Stimulated activated naive CD8-positive, alpha-beta T cell treated with anti-CD3 and anti-CD28 coated beads, Interleukin-15, Interleukin-2, amounts not matched to agents 100 U/mL and 50 U/mL, for 24 hours (primary cell): Measurements from ENCODE around the gene ATP13A3.
"Not testable (repeated sequence)": the region's sequence is repeated elsewhere in the genome, so short reads cannot be mapped to it uniquely, and the experiment has no call there.

ENCODE experiments used
- ATAC-seq: fragments of 150-1000 bp; cut with Tn5 transposase; one replicate; pipeline ENCODE4 v1.10.0; 2021
- DNase-seq: peaks from one replicate; pipeline ENCODE4 v3.0.0; 2021

Gene ATP13A3

DNA sequence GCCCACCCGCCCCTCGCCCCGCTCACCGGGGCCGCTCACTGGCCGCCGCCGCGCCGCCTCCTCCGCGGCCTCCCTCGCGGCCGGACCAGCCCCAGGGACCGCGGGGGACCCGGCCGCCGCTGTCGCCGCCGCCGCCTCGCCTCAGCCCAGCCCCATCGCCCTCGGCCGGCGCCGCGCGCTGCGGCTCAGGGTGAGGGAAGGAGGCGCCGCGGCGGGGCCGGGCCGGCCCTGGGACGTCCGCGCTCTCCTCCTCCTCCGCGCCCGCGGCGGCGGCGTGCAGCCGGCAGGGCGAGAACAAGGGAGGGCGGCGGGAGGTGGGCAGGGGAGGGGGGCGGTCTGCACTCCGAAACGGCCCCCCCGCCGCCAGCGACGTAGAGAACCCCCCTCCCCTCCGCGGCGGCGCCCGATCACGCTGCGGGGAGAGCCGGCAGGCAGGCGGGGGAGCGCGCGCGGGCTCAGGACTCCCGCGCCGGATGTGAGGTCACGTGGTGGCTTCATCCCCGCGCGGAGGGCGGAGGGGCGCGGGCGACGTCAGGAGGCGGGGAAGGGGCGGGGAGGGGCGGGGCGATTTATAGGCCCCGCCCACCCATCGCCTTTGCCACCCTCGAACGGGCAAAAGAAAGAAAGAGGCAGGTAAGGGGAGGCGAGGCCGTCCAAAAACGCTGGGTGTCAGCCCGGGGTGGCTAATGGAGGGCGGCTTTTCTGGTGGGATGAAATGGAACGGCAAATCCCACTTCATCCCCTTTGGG is at the start of gene ATP13A3:
Gene ATP13A3 (minus strand): TSS at position 463 of the 749 bp plus-strand sequence. CDS start 24,812 bp downstream, outside the sequence.
- ATAC-seq (peak; percentile 82), DNase-seq (peak; percentile 89)

DNA sequence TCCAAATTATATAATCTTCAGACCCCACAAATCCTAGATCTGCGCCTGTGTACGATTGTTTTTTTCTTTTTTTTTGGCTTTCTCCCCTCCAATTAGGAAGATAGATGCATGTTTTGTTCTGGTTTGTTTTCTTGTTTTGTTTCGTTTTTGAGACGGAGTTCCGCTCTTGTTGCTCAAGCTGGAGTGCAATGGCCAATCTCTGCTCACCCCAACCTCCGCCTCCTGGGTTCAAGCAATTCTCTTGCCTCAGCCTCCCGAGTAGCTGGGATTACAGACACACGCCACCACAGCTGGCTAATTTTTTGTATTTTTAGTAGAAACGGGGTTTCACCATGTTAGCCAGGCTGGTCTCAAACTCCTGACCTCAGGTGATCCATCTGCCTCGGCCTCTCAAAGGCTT is 48.4 kb upstream of the ATP13A3 start:
- not testable (repeated sequence) for DNase-seq, ATAC-seq

DNA sequence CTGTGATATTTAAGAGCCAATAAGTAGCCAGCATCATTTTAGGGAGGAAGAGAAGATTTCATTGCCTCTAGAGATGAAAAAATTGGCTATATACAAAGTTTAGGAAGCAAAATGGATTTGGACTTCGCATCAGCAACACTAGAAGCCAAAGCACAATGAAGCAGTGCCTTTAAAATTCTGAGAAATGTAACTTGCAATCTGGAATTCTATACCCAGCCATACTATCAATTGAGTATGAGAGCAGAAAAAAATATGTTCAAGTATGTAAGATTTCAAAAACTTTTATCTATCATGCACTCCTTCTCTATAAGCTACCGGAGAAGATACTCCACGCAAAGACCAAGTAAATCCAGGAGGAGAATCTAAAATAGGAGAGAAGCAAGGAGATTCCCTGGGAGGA is 47.4 kb upstream of the ATP13A3 start:
- ATAC-seq (no peak), DNase-seq (no peak)

DNA sequence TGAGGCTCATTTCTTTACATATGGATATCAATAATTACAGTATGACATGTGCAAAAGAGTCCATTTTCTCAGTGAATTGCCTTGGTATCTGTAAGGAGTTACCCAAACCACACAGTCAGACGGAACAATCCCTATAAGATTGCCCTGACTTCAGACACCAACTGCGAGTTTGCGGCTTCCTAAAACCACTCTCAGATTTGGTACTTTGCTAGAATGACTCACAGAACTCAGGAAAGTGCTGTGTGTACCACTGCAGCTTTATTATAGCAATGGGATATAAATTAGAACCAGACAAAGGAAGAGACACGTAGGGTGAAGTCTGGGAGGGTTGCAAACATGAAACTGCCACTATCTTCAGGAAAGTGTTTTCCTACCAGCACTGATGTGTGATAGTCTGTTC is 45.8 kb upstream of the ATP13A3 start:
- no peak for DNase-seq
- ATAC-seq = no peak

DNA sequence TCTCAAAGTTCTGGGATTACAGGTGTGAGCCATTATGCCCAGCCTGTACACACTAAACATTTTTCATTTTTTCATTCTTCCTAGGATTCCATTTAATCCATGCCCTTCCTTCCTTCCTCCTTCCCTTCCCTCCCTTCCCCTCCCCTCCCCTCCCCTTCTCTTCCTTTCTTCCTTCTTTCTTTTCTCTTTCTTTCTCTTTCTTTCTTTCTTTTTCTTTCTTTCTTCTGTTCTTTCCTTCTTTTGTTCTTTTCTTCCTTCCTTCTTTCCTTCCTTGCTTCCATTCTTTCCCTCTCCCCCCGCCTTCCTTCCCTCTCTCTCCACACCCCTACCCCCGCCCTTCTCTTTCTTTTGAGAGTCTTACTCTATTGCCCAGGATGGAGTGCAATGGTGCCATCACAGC is 40.9 kb upstream of the ATP13A3 start:
- no peak for ATAC-seq
- DNase-seq = no peak

DNA sequence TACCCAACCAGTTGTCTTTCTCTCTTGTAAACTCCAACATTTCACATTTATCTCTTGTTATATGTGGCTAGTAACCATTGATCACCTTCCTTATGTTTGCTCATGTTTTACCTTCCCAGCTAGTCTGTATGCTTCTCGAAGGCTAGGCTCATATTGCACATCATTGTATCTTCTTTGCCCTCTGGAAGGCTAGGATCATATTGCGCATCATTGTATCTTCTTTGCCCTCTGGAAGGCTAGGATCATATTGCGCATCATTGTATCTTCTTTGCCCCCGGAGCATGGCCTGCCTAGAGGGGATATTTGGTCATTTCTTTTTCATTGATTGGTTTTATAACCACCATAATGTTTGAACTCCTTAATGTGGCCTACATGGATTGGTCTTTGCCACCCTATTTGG is 39.4 kb upstream of the ATP13A3 start:
- ATAC-seq = no peak
- no peak for DNase-seq

DNA sequence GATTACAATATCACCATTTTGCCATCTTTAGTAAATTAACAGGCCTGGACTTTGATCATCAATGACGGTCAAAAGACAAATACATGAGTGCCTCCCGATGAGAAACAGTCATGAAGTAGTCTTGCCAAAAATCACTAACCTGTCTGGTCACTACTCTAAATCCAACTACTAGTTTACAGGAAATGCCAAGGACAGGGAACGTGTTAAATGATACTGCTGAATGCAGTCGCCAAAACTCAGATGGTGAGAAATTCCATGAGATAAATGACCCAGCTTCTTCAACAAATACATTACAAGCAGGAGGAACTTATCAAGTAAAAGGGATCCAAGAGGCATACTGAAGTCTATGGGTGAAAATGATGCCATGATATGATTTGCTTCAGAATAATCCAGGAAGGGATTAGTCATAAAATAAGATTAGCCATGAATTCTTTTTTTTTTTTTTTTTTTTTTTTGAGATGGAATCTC is 35.8 kb upstream of the ATP13A3 start:
- ATAC-seq = no peak
- DNase-seq = no peak

DNA sequence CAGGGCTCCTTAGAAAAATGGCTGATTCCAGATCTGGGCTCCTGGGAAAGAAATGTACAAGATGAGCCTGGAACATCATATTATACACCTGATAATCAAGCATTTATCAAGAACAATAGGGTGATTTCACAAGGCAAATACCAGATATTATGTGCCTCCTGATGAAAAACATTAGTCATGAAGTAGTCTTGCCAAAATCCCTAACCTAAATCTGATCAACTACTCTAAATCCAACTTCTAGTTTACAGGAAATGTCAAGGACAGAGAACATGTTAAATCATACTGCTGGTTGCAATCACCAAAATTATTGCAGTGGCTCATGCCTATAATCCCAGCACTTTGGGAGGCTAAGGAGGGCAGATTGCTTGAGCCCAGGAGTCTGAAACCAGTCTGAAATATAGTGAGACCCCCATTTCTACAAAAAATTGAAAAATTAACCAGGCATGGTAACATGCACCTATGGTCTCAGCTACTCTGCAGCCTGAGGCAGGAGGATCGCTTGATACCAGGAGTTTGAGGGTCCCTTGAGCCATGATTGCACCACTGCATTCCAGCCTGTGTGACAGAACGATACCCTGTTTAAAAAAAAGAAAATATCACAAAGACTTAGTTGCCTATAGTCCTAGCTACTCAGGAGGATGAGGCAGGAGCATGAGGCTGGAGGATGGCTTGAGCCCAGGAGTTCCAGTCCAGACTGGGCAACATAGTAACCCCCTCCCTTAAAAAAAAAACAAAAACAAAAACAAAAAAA is 34.9 kb upstream of the ATP13A3 start:
- ATAC-seq = no peak
- no peak for DNase-seq

DNA sequence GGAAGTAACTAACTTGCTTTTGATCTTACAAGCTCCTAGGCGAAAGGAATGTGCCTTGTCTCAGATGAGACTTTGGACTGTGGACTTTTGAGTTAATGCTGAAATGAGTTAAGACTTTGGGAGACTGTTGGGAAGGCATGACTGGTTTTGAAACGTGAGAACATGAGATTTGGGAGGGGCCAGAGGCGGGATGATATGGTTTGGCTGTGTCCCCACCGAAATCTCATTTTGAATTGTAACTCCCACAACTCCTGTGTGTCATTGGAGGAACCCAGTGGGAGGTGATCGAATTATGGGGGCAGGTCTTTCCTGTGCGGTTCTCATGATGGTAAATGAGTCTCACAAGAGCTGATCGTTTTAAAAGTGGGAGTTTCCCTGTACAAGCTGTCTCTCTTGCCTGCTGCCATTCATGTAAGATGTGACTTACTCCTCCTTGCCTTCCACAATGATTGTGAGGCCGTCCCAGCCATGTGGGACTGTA is 33.9 kb upstream of the ATP13A3 start:
- DNase-seq = peak; percentile 66
- peak; percentile 82 for ATAC-seq

DNA sequence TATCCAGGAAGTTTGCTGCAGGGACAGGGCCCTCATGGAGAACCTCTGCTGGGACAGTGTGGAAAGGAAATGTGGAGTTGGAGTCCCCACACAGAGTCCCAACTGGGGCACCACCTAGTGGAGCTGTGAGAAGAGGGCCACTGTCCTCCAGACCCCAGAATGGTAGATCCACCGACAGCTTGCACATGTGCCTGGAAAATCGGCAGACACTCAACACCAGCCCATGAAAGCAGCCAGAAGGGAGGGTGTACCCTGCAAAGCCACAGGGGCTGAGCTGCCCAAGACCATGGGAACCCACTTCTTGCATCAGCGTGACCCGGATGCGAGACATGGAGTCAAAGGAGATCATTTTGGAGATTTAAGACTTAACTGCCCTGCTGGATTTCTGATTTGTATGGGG is 33.4 kb upstream of the ATP13A3 start:
- not testable (repeated sequence) for ATAC-seq, DNase-seq

DNA sequence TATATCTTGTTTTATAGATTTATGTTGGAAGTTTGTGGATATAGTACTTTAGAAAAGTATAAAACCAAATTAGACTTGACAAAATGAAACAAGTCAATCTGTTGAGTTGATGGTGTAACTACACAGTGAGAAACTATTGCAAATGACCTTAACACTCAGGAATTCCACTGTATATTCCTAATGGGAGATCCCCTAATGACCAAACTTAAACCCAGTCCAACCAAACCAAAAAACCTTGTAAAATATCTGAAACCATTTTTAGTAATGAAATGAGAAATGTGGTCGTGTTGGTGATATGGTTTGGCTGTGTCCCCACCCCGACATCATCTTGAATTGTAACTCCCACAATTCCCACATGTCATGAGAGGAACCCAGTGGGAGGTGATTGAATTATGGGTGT is 31.9 kb upstream of the ATP13A3 start:
- DNase-seq (no peak), ATAC-seq (peak; percentile 44)

DNA sequence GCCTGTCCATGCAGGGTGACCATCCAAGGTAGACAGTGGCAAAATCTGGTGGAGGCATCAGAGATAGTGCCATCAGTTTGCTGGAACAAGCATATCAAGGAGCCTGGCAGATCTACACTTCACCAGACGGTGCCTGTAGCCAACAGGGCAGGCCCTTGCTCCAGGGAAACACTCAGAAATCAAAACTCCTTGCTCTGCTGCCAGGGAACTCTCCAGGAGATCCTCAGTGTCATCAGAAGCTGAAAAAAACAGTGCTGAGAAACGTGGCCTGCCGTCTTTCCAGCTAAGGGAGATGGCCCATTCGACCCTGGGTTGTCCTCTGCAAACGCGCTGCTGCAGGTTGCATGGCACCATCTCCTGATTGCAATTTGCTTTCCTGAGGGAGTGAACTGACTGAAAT is 30.5 kb upstream of the ATP13A3 start:
- no peak for DNase-seq
- ATAC-seq = no peak

DNA sequence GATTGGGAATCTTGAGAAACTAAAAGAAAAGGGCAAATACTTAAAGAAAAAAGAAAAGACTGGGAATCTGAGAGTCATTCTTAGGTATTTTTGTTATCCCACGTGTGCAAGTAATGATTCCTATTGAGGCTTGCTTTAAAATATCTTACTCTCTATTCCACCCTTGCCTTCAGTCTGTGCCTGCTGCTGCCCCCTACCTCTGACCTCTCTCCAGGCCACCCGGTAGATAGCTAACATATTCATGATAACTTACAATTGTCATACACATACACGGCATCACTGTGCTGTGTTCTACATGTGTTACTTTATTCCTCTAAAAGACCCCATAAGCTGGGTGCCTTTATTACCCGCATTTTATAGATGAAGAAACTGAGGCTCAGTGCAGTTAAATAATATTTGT is 27.8 kb upstream of the ATP13A3 start:
- DNase-seq = no peak
- ATAC-seq = no peak

DNA sequence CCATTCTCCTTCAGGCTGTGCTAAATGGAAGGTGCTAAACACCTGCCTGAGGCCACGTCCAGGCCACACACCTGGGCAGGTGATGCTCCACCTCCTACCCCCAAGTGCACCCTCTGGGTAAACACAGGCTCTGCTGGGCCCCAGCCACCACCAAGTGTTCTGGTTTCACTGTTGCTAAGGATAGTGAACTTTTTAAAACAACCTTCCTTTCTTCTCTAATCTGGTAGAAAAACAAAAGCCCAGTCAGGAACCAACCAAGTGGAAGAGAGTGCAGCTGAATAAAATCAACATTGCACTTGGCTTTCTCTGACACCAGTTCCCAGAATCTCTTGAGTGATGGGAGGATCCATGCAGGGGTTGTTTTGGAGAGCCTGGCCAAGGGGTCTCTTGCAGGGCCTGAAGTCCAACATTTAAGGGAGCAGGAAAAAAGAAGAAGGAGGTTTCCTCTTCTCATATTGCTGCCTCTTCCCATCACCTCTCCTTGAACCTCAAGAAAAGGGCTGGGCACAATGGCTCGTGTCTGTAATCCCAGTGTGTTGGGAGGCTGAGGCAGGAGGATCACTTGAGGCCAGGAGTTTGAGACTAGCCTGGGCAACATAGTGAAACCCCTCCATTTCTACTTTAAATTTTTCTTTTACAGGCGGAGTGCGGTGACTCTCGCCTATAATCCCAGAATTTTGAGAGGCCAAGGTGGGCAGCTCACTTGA is 26.2 kb upstream of the ATP13A3 start:
- ATAC-seq (no peak), DNase-seq (no peak)

DNA sequence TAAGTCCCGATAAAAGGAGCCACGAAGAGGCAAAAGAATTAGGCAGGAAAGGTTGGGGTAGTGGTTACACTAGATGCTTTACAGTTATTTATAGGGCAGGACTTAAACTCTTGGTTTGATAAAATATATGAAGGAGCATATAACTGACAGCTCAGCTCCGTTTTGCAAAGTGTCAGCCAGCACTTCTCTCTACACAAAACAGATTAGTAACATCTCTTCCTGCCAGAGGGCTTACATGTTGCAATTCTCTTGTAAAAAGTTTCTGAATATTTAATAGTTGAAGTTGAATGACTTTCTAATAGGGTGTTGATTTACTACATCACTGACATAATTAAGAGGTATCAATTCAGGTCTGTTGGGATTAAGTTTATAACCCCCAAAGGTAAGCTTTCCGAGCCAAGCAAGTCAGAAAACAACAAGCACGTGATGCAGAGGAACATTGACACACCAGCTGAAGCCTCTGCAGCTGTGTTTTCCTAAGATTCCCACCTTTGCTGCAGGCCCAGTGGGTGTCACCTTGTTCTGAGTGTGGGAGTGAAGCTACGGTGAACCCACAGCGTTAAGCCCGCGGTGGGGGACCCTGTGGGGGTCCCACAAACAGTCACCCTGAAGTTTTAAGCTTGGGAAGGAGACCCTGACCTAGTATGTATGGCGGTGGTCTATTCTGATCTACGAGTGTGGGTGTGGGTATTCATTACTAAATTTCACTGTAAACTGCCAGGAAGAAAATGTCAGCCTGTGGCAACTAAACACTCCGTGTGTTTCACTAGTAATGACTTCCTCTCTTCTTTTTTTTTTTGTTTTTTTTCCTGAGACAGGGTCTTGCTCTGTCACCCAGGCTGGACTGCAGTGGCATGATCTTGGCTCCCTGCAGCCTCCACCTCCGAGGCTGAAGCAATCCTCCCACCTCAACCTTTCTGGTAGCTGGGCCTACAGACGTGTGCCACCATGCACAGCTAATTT is 22.0 kb upstream of the ATP13A3 start:
- ATAC-seq (no peak), DNase-seq (no peak)

DNA sequence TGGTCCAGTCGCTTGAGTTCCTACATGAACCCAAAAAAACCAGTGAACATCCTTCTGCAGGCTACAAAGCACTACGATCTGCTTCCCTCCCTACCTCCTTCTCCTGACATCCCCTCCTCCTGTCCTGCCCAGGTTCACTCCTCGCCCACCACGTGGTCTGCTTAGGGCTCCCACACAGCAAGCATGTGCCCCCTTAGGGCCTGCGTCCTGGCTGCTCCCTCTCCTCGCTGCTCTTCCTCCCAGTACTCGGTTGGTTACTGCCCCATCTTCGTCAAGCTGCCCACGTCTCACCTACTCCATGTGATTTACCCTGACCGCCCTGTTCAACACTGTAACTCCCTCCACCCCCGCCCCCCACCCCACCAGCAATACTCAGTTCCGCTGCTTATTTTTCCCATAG is 20.8 kb upstream of the ATP13A3 start:
- ATAC-seq (no peak), DNase-seq (no peak)

DNA sequence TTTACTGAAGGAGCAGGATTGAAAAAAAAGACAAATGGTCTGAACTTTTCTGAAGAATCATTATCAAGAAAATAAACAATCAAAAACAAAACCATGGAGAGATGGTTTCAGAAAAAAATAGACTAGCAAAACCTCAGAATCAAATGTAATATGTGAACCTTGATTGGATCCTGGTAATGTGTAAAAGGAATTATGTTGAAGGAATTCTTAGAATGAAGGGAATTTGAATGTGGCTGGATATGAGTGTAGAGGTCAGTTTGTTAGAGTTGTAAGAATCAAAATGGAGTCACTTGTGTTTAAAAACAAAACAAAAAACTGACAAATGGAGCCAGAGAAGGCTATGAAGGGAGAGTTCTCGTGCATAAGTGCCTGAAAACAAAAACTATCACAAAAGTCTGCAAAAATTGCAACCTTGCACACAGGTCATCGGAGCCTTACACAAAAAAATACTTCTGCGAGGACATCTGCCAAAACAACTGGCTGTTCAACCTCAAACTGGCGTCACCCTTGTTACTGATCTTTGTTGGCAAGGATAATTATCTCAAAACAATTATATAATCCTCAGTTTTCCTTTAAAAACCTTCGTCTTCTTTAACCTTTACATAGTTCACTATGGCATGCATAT is 19.1 kb upstream of the ATP13A3 start:
- DNase-seq (no peak), ATAC-seq (no peak)

DNA sequence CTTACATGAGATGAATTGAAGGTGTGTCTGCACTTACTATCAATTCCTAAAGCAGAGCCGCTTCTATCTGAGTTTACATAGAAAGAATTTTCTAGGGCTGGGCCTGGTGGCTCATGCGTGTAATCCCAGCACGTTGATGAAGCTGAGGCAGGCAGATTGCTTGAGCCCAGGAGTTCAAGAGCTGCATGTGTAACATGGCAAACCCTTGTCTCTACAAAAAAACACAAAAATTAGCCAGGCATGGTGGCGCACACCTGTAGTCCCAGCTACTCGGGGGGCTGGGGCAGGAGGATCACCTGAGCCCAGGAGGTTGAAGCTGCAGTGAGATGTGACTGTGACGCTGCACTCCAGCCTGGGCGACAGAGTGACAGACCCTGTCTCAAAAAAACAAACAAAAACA is 18.1 kb upstream of the ATP13A3 start:
- DNase-seq (no peak), ATAC-seq (no peak)

DNA sequence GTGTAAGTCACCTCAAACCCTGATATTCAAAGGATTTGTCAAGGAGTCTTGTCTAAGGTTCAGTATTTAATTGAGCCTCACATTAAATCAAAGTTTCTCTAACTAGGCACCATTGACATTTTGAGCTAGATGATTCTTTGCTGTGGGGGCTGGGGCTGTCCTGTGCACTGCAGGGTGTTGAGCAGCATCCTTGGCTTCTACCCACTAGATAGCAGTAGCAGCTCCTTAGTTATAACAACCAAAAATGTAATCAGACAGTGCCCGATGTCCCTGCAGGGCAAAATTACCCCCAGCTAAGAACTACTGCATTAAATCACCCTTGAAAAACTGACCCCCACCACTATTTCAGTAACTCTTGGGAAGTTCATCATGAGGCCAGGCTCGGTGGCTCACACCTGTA is 17.3 kb upstream of the ATP13A3 start:
- DNase-seq = no peak
- ATAC-seq = no peak

DNA sequence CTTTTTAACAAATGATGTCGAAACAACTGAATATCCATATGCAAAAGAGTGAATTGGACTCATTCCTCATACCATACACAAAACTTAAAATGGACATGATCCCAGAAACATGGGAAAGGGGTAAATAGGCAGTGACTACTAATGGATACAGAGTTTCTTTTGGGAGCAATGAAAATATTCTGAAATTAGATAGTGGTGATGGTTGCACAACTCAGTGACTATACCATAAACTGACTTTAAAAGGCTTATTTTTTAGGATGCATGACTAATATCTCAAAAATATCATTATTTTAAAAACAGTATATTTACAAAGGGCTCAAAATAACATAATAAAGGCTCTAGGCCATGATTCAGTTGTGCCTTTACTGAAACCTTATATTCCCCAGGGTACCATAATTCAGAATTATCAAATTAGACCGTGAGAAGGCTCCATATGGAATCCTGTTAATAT is 16.3 kb upstream of the ATP13A3 start:
- ATAC-seq = no peak
- DNase-seq = no peak

DNA sequence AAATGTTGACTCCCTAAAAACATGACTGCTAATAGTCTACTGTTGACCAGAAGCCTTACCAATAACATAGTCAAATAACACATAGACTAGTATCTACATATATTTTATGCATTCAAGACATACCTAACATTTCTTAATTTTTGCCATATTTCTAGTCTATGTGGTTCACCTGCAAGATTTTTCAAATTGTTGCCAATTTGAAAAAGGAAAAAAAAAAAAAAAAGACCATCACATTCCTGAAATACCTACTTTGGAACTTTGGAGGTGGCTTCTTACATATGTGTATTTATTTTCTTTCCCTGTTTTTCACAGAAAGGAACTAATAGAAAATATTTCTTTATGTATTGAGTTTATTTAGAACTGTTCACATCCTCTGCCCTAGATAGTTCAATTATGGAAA is 13.4 kb upstream of the ATP13A3 start:
- DNase-seq = no peak

More for the DNA sequence above, 13.4 kb upstream of the ATP13A3 start:
- no peak for ATAC-seq
